Fibroblast of skin of right biceps (primary cell): Measurements from ENCODE around the gene STK11IP.
A peak's percentile ranks its signal among the peaks of the same experiment; 100 is the strongest.

Source experiments
- DNase-seq: peaks from one replicate; pipeline ENCODE4 v3.0.0-alpha.2; 2013

The STK11IP gene

GRCh38 chr2:219620546-219620945 lies 22.9 kb downstream of the STK11IP start:
- no peak for DNase-seq

- DNase-seq = no peak
These were observed 24.3 kb downstream of the STK11IP start for GRCh38 chr2:219621935-219622334.

GRCh38 chr2:219622472-219622871 lies 24.8 kb downstream of the STK11IP start:
- no peak for DNase-seq

- DNase-seq = no peak
These were observed 26.9 kb downstream of the STK11IP start for GRCh38 chr2:219624565-219624964.

GRCh38 chr2:219625179-219625578 lies 27.5 kb downstream of the STK11IP start:
- no peak for DNase-seq

GRCh38 chr2:219626540-219626939 lies 28.9 kb downstream of the STK11IP start:
- no peak for DNase-seq

- DNase-seq = peak; percentile 48
These were observed 29.7 kb downstream of the STK11IP start, which contains the start of gene SLC4A3 for GRCh38 chr2:219627103-219628100. Gene SLC4A3 (plus strand): TSS chr2:219627630. CDS start chr2:219627993, 363 bp downstream.

GRCh38 chr2:219628235-219628985 lies 30.8 kb downstream of the STK11IP start:
- DNase-seq = no peak

GRCh38 chr2:219628986-219629901 lies 31.6 kb downstream of the STK11IP start:
- no peak for DNase-seq

GRCh38 chr2:219629976-219630695 lies 32.5 kb downstream of the STK11IP start:
- no peak for DNase-seq

GRCh38 chr2:219630770-219631405 lies 33.2 kb downstream of the STK11IP start:
- DNase-seq = no peak

GRCh38 chr2:219631406-219631891 lies 33.8 kb downstream of the STK11IP start:
- no peak for DNase-seq

GRCh38 chr2:219631904-219632759 lies 34.5 kb downstream of the STK11IP start:
- no peak for DNase-seq

- DNase-seq = no peak
These were observed 35.1 kb downstream of the STK11IP start for GRCh38 chr2:219632760-219633105.

GRCh38 chr2:219633276-219634065 lies 35.8 kb downstream of the STK11IP start:
- DNase-seq = no peak

- no peak for DNase-seq
These were observed 36.7 kb downstream of the STK11IP start for GRCh38 chr2:219634171-219634940.

GRCh38 chr2:219634951-219635751 lies 37.5 kb downstream of the STK11IP start:
- no peak for DNase-seq
